K562 (cell line): ENCODE measurements around the gene SVOP. TPM values are rescaled to one million over a fixed set of nuclear protein-coding genes. Genes with fewer than 3 reads are reported as not detected.

ENCODE experiments used
- ATAC-seq: fragments of 200-7000 bp; cut with Tn5 transposase; 3 replicates; pipeline ENCODE4 v1.9.1; 2020; ENCODE audit warnings: moderate library complexity
- BruUV-seq: library from RNA; stranded (reverse); fragments of 400-500 nt; replicated peaks from 2 replicates; lab custom pipeline; 2021; lab: Mats Ljungman, UMichigan
- CTCF ChIA-PET: fragments of 300-600 bp; formaldehyde crosslinking; extraction: SDS; loops from one replicate; lab custom pipeline; 2021; ENCODE audit warnings: low intra/inter-chr PET ratio; lab: Yijun Ruan, JAX
- POLR2A ChIA-PET: fragments of 300-600, 350-650 bp; sonication (Branson Sonifier 250); formaldehyde crosslinking; extraction: SDS; loops from one replicate; lab custom pipeline; 2021; ENCODE audit warnings: antibody characterized with exemption, inconsistent platforms; lab: Yijun Ruan, JAX
- DNase-seq, 4 experiments: peaks; one replicate each; pipeline versions ENCODE4 v3.0.0 to v3.0.0-alpha.2; 2011 to 2018; ENCODE audit warnings: low spot score in 3 of 4, mixed read lengths in 3 of 4; ENCODE audit errors: extremely low read depth in 1 of 4
- FAIRE-seq: peaks from 2 replicates; lab custom pipeline; 2011; peaks lifted over from hg19 to GRCh38; lab: Jason Lieb, UNC
- H2AFZ ChIP-seq: 2 replicates; pipeline ENCODE4 v1.6.0; 2011; ENCODE audit warnings: low read depth, low read length, control low read depth, inconsistent platforms
- H3K27ac ChIP-seq: fragments of 200-600 bp; 3 replicates; pipeline ENCODE4 v1.8.0; 2011; ENCODE audit warnings: low read depth, mild to moderate bottlenecking, control low read depth, inconsistent platforms, low read length, moderate library complexity, mixed read lengths; ENCODE audit errors: extremely low read depth
- H3K27me3 ChIP-seq, 2 experiments: fragments of 300-600 bp in 1 of 2; 2 replicates in 1 of 2; 3 replicates in 1 of 2; pipeline versions ENCODE4 v1.6.0 to v1.8.0; 2011; ENCODE audit warnings: inconsistent platforms in 2 of 2, low read length in 2 of 2, mild to moderate bottlenecking in 1 of 2, mixed read lengths in 1 of 2, moderate library complexity in 1 of 2; ENCODE audit not compliant: control insufficient read depth in 2 of 2, insufficient read depth in 2 of 2
- H3K36me3 ChIP-seq: fragments of 300-600 bp; 3 replicates; pipeline ENCODE4 v1.8.0; 2011; ENCODE audit warnings: mild to moderate bottlenecking, low read length, inconsistent platforms; ENCODE audit not compliant: control insufficient read depth, insufficient read depth
- H3K4me1 ChIP-seq, 2 experiments: fragments of 200-600 bp in 1 of 2; replicated peaks in 1 of 2; 2 replicates in 1 of 2; 3 replicates in 1 of 2; pipeline versions ENCODE4 v1.5.1 to v1.8.0; 2011; ENCODE audit warnings: inconsistent platforms in 2 of 2, low read length in 2 of 2, mild to moderate bottlenecking in 1 of 2, mixed read lengths in 1 of 2, moderate library complexity in 1 of 2; ENCODE audit not compliant: control insufficient read depth in 2 of 2, insufficient read depth in 2 of 2
- H3K4me2 ChIP-seq: 2 replicates; pipeline ENCODE4 v1.6.1; 2011; ENCODE audit warnings: low read length, control low read depth, inconsistent platforms, mixed read lengths; ENCODE audit not compliant: insufficient read depth
- H3K4me3 ChIP-seq: fragments of 200-600 bp; sonication (generic), shearing (Covaris generic); 2 replicates; pipeline ENCODE4 v1.5.1; 2016; ENCODE audit warnings: control low read depth, inconsistent platforms
- H3K79me2 ChIP-seq: fragments of 200-600 bp; 3 replicates; pipeline ENCODE4 v1.8.0; 2011; ENCODE audit warnings: low read length, inconsistent platforms; ENCODE audit not compliant: control insufficient read depth, insufficient read depth
- H3K9ac ChIP-seq, 2 experiments: 2 replicates each; pipeline versions ENCODE4 v1.6.0 to v1.6.1; 2011; ENCODE audit warnings: low read depth in 2 of 2, low read length in 2 of 2, control low read depth in 1 of 2, inconsistent platforms in 1 of 2, mild to moderate bottlenecking in 1 of 2, mixed read lengths in 1 of 2; ENCODE audit not compliant: insufficient read depth in 1 of 2
- H3K9me1 ChIP-seq: one replicate; pipeline ENCODE4 v1.6.0; 2011; ENCODE audit warnings: inconsistent platforms, mild to moderate bottlenecking, low read length, moderate library complexity; ENCODE audit not compliant: control insufficient read depth, insufficient read depth
- H3K9me3 ChIP-seq: replicated peaks from 2 replicates; pipeline ENCODE4 v1.5.1; 2011; ENCODE audit warnings: low read depth, low read length, inconsistent platforms; ENCODE audit not compliant: control insufficient read depth, insufficient read depth
- H4K20me1 ChIP-seq: replicated peaks from 2 replicates; pipeline ENCODE4 v1.6.1; 2011; ENCODE audit warnings: low read length, inconsistent platforms, mixed read lengths; ENCODE audit not compliant: control insufficient read depth, insufficient read depth
- MED1 ChIP-seq: sonication (generic); formaldehyde crosslinking; IDR thresholded peaks from 2 replicates; pipeline ENCODE4 v1.8.1; 2023; ENCODE audit warnings: missing genetic modification reagents, borderline replicate concordance
- ZBTB40 ChIP-seq, 2 experiments: fragments of 450-650 bp in 1 of 2; sonication (generic) in 1 of 2; formaldehyde crosslinking in 1 of 2; IDR thresholded peaks; 2 replicates each; pipeline versions ENCODE4 v1.7.1 to v1.9.0; 2016 to 2022; ENCODE audit warnings: inconsistent platforms in 1 of 2, mild to moderate bottlenecking in 1 of 2, missing genetic modification reagents in 1 of 2
- WGBS: fragments of 100-300 bp; shearing (Covaris generic); methylation state at CpG from one replicate; pipeline ENCODE4 v1.1.6; 2016; ENCODE audit warnings: low coverage, mixed read lengths; ENCODE audit not compliant: insufficient coverage; ENCODE audit errors: missing lambda C conversion rate; 5-methylcytosine and 5-hydroxymethylcytosine counted together
- in situ Hi-C: fragments of 300-500 bp; cut with MboI; formaldehyde crosslinking; loops from 4 replicates; pipeline ENCODE4 v1.15.0; 2018; ENCODE audit warnings: inconsistent platforms, mixed read lengths
- intact Hi-C: fragments of 100-400 bp; cut with micrococcal nuclease; formaldehyde crosslinking; loops from 2 replicates; pipeline ENCODE4 v1.14.2; 2022
- polyA plus RNA-seq, 8 experiments: library from polyadenylated mRNA; depleted of rRNA in 4 of 8; stranded (reverse) in 5 of 8; unstranded in 3 of 8; fragments of >200 nt; fragmentation: Nextera tagmentation in 2 of 8; fragmentation: Illumina TruSeq in 1 of 8; extraction: Ambion mirVana in 2 of 8; extraction: Trizol in 1 of 8; gene quantifications; 2 replicates each; pipeline versions ENCODE4 v1.2.1 to v1.2.3, GENCODE V29; 2011 to 2014; ENCODE audit warnings: inconsistent platforms in 1 of 8, missing spikeins in 1 of 8
- total RNA-seq, 7 experiments: library from RNA; depleted of rRNA in 6 of 7; stranded (reverse); fragments of >200 nt in 6 of 7; fragmentation: Illumina TruSeq in 2 of 7; extraction: Trizol in 2 of 7; gene quantifications; 2 replicates each; pipeline versions ENCODE4 v1.2.1 to v1.2.3, GENCODE V29; 2011 to 2021; ENCODE audit warnings: low replicate concordance in 1 of 7

SVOP gene
- total and polyA plus RNA-seq, 9 of the 15 experiments (the other 6 are each of a cell fraction or from before 2014, with no cell fraction given), result 0.01 to 0.09 (median 0.06) TPM; not detected in 1

- in situ Hi-C loops (no loop called here), intact Hi-C loops (no loop called here)
- Histone ChIP-seq H3K27ac (no peak overlapping the region), H3K4me1 (no peaks in the 10 kb centered on the region), H3K27me3 (no peaks in the 10 kb centered on the region), H3K4me3 (no peak overlapping the region), H2AFZ (no peak overlapping the region), H3K9ac (no peak overlapping the region), H3K4me2 (no peak overlapping the region), H3K79me2 (no peaks in the 10 kb centered on the region), H4K20me1 (no peaks in the 10 kb centered on the region), H3K9me3 (no peaks in the 10 kb centered on the region), H3K36me3 (peaks cover 16% of the 10 kb centered on the region; the same call in 2 of the 3 replicates), H3K9me1 (no peaks in the 10 kb centered on the region)
- no TSS peak for BruUV-seq
- TF ChIP-seq ZBTB40 (IDR thresholded peaks at IDR 0.05), result peak; percentile 96
- peak; percentile 96 for TF ChIP-seq ZBTB40 (CRISPR knock-in tag; IDR thresholded peaks at IDR 0.05)
- TF ChIP-seq MED1, result no peak
- ChIA-PET CTCF (no interaction called here), POLR2A (interaction anchor here (1.5 kb wide), 1 partner anchor 12 kb away, joined by 4 read pairs; no protein-coding TSS in a partner anchor)
- ATAC-seq (no peak), DNase-seq (no peak), FAIRE-seq (no peak)
- 58% methylated on average over 4 of the region's 5 CpGs for WGBS
Observed at GRCh38 chr12:109065154-109065852, 44.4 kb upstream of the SVOP start.
